Measurements from ENCODE around the gene NKX1-2.

NKX1-2 gene

DNA sequence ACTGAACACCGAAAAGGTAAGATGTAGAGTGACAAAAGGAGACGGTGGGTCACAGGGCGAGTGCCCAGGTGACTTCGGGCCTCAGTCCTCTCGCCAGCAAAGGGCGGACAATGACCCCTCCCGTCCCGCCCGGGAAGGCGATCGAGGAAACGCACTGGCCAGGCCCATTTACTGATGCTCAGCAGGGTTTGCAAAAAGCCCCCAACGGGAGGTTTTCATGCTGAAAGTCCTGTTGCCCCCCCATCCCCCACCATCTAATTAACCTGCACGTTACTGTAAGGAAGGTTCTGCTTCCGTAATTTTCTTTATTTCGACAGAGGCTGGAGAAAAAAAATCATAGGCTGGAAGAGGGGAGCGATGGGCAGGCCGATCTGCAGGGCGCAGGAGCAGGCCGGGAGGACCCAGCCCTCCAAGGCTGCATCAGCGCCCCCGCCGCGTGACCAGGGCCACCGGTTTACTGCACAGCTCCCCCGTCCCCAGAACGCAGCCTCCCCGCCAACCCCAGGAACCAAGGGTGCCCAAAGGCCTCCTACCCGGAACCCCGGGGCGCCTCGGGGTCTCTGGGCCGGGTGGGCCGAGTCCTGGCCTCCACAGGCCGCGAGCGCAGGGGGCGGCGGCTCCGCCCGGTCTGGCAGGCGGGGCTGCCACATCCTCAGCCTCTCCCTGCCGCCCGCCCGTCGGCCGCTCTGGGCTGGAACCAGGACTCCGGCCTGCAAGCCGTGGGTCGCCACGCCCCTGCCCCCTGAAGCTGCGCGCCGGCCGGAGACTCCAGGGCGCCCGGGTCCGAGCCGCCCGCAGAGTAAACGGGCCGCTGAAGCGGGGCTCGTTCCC is 31.7 kb downstream of the NKX1-2 start:
- DNase-seq (ENCODE audit: low read depth in 2 of 2), result peak; percentile 2 to 35

DNA sequence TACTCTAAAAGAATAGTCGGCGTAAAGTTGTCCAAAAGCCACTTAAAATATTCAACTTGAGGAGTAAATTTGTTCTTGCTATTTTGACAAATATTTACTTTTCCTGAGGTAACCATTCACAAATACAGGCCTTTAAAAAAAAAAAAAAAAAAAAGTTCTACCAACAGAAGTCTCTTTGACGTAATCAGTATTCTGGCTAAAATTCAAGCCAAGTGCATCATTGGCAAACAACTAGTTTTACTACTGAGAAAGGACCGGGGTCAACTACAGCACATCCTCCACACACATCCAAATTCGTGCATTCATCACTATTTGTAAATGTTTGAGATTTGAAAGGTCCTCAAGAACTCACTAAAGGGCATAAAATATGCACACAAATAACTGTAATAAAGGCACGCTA is 33.1 kb downstream of the NKX1-2 start:
- no peak for DNase-seq (ENCODE audit: low read depth in 2 of 2)

DNA sequence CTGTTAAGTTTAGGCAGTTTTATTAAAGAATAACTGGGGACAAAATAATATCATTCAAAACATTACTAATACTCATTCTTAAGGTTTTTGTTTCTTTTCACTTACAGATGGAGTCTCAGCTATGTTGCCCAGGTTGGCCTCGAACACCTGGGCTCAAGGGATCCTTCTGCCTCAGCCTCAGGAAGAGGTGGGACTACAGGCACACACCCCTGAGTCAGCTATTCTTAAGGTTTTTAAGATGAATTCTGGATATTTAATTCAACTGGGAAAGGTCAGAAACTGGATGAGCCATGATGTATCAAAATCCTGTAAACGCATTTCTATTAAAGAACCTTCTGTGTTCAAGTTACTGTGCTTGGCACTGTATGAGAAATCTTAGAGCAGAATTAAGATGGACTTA is 34.6 kb downstream of the NKX1-2 start:
- no peak for DNase-seq (ENCODE audit: low read depth in 2 of 2)

DNA sequence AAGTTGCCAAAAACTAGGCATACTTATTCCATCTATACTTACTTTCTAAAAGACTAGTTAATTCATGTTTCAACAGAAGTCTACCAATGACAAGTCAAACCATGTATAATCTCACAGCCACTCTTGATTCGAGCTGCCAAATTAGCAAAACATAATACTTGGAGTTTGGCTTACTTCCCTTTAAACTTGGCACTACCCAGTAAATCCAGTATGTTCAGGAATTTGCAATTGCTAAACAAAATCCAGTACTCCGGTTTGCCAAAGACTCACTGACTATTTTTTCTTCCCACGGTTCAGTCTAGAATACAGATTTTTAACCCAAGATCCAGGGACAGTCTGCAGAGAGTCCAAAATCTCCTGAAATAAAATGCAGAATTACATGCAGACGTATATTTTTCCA is 35.8 kb downstream of the NKX1-2 start:
- no peak for DNase-seq (ENCODE audit: low read depth in 2 of 2)

GRCh38 chr10:124409696-124410095 is 40.1 kb downstream of the NKX1-2 start:
- DNase-seq (ENCODE audit: low read depth in 2 of 2), result no peak

DNA sequence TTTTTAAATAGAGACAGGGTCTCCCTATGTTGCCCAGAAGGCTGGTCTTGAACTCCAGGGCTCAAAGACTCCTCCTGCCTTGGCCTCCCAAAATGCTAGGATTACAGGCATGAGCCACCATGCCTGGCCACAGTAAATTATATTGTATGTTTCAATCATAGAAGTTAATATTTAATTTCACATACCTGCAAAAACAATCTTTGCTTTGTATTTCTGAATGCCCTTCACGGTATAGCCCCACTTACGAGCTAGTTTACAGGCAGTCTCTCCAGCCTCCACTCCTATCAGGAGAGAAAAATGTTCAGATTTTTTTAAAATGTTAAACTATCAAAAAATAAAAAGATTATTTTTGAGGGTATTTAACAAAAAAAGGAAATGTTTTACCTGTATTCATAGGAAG is 41.5 kb downstream of the NKX1-2 start:
- no peak for DNase-seq (ENCODE audit: low read depth in 2 of 2)

DNA sequence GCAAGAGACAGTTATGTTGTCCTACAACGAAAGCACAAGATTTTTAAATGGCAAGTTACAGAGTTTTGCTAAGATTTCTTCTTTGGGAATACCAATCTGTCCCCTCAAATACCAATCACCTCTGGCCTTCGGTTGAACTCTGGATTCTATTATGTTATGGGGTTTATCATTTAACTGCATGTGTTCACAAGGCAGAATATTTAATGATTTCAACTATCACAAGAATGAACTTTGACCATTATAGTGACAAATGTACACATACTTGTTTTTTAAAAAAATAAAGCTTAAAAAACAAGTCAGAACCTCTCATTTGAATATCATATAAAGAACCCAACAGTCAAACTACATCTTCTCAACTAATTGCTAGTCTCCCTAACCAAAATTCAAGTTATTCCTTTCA is 42.4 kb downstream of the NKX1-2 start:
- DNase-seq (ENCODE audit: low read depth in 2 of 2), result no peak

DNA sequence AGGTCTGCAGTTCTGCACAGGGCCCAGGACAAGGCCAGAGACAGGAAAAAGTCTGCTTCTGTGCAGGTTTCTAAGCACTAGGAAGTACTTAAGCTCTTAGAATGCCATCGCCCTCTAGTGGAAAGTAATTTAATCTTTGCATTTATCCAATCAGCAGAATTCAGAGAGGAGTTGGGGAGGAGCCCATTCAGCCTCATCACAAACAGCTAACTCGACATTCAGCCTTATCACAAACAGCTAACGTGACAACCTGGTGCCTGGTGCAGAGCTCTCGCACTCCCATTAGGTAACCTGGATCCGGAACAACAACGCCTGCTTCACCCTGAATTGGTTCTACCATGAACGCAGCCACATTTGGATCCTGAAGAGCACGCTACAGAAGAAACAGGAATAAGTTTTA is 46.3 kb downstream of the NKX1-2 start:
- peak in 1 of 2 donors; percentile 13 for DNase-seq (ENCODE audit: low read depth in 2 of 2)

GRCh38 chr10:124402273-124402672 is 47.6 kb downstream of the NKX1-2 start:
- DNase-seq (ENCODE audit: low read depth in 2 of 2), result no peak

GRCh38 chr10:124401633-124402032 is 48.2 kb downstream of the NKX1-2 start:
- DNase-seq (ENCODE audit: low read depth in 2 of 2), result no peak

Measured in activated CD4-positive, alpha-beta T cell treated with anti-CD3 and anti-CD28 coated beads for 24 hours (primary cell).